H9 (cell line): ENCODE data around the gene CSF2. TPM values are rescaled to one million over a fixed set of nuclear protein-coding genes. Genes with fewer than 3 reads are reported as not detected.
"Not testable (repeated sequence)": the region's sequence is repeated elsewhere in the genome, so short reads cannot be mapped to it uniquely, and the experiment has no call there.

Source experiments
- DNase-seq: peaks from one replicate; pipeline ENCODE4 v3.0.0-alpha.2; 2017
- H2AFZ ChIP-seq: one replicate; pipeline ENCODE4 v1.6.1; 2013; ENCODE audit warnings: mild to moderate bottlenecking, low read length, control low read depth, moderate library complexity
- H2AK5ac ChIP-seq: 2 replicates; pipeline ENCODE4 v1.6.1; 2013; ENCODE audit warnings: low read length, control low read depth, mixed read lengths; ENCODE audit not compliant: insufficient read length
- H2BK120ac ChIP-seq: one replicate; pipeline ENCODE4 v1.6.1; 2013; ENCODE audit warnings: low read depth, mild to moderate bottlenecking, low read length, control low read depth, inconsistent platforms; ENCODE audit not compliant: poor library complexity, severe bottlenecking
- H2BK12ac ChIP-seq: 2 replicates; pipeline ENCODE4 v1.6.1; 2013; ENCODE audit warnings: low read length, control low read depth, mixed read lengths, low read depth; ENCODE audit not compliant: insufficient read length
- H2BK15ac ChIP-seq: 2 replicates; pipeline ENCODE4 v1.6.1; 2013; ENCODE audit warnings: low read depth, low read length, control low read depth
- H2BK20ac ChIP-seq: one replicate; pipeline ENCODE4 v1.6.1; 2013; ENCODE audit warnings: low read depth, mild to moderate bottlenecking, low read length, control low read depth, inconsistent platforms; ENCODE audit not compliant: poor library complexity, severe bottlenecking
- H2BK5ac ChIP-seq: 2 replicates; pipeline ENCODE4 v1.6.1; 2013; ENCODE audit warnings: low read length, control low read depth, mixed read lengths; ENCODE audit not compliant: insufficient read length
- H3K14ac ChIP-seq: 2 replicates; pipeline ENCODE4 v1.6.1; 2013; ENCODE audit warnings: low read length, control low read depth; ENCODE audit not compliant: insufficient read depth
- H3K18ac ChIP-seq: 2 replicates; pipeline ENCODE4 v1.6.1; 2013; ENCODE audit warnings: low read depth, mild to moderate bottlenecking, mixed read lengths, low read length, control low read depth; ENCODE audit not compliant: insufficient read length
- H3K23ac ChIP-seq: 2 replicates; pipeline ENCODE4 v1.6.1; 2013; ENCODE audit warnings: low read length, control low read depth, mixed read lengths, low read depth; ENCODE audit not compliant: insufficient read length
- H3K23me2 ChIP-seq: 2 replicates; pipeline ENCODE4 v1.6.1; 2013; ENCODE audit warnings: low read depth, mild to moderate bottlenecking, mixed read lengths, low read length, control low read depth; ENCODE audit not compliant: insufficient read length, poor library complexity, severe bottlenecking
- H3K27ac ChIP-seq: 2 replicates; pipeline ENCODE4 v1.5.1; 2013; ENCODE audit warnings: low read length, control low read depth, mixed read lengths, low read depth; ENCODE audit not compliant: insufficient read length
- H3K27me3 ChIP-seq: 2 replicates; pipeline ENCODE4 v1.6.1; 2013; ENCODE audit warnings: low read length, control low read depth, inconsistent platforms; ENCODE audit not compliant: insufficient read depth
- H3K4ac ChIP-seq: 2 replicates; pipeline ENCODE4 v1.6.1; 2013; ENCODE audit warnings: low read depth, mild to moderate bottlenecking, control low read depth, inconsistent platforms, low read length, moderate library complexity
- H3K4me1 ChIP-seq: 2 replicates; pipeline ENCODE4 v1.6.1; 2013; ENCODE audit warnings: low read length, control low read depth, inconsistent platforms; ENCODE audit not compliant: insufficient read depth
- H3K4me2 ChIP-seq: 2 replicates; pipeline ENCODE4 v1.6.1; 2013; ENCODE audit warnings: low read length, control low read depth, mixed read lengths; ENCODE audit not compliant: insufficient read length, insufficient read depth
- H3K56ac ChIP-seq: 2 replicates; pipeline ENCODE4 v1.6.1; 2013; ENCODE audit warnings: low read depth, mild to moderate bottlenecking, mixed read lengths, low read length, control low read depth; ENCODE audit not compliant: insufficient read length
- H3K79me1 ChIP-seq: 2 replicates; pipeline ENCODE4 v1.6.1; 2013; ENCODE audit warnings: low read depth, mild to moderate bottlenecking, moderate library complexity, low read length, control low read depth, inconsistent platforms; ENCODE audit not compliant: insufficient read depth, poor library complexity, severe bottlenecking
- H3K79me2 ChIP-seq: 2 replicates; pipeline ENCODE4 v1.6.1; 2013; ENCODE audit warnings: low read length, control low read depth, inconsistent platforms; ENCODE audit not compliant: insufficient read depth
- H3K9ac ChIP-seq: 2 replicates; pipeline ENCODE4 v1.6.1; 2013; ENCODE audit warnings: low read length, control low read depth, mixed read lengths; ENCODE audit not compliant: insufficient read length; ENCODE audit errors: extremely low read depth
- H3K9me3 ChIP-seq: one replicate; pipeline ENCODE4 v1.6.1; 2013; ENCODE audit warnings: low read depth, low read length, inconsistent platforms; ENCODE audit not compliant: control insufficient read depth
- H3T11ph ChIP-seq: one replicate; pipeline ENCODE4 v1.6.1; 2013; ENCODE audit warnings: mild to moderate bottlenecking, low read length, control low read depth, inconsistent platforms
- H4K20me1 ChIP-seq: one replicate; pipeline ENCODE4 v1.6.1; 2013; ENCODE audit not compliant: control insufficient read depth, insufficient read length, insufficient read depth
- H4K5ac ChIP-seq: 2 replicates; pipeline ENCODE4 v1.6.1; 2013; ENCODE audit warnings: low read depth, mild to moderate bottlenecking, mixed read lengths, low read length, control low read depth; ENCODE audit not compliant: insufficient read length
- H4K8ac ChIP-seq: replicated peaks from 2 replicates; pipeline ENCODE4 v1.6.1; 2013; ENCODE audit warnings: low read length, control low read depth, mixed read lengths, low read depth; ENCODE audit not compliant: insufficient read length
- H4K91ac ChIP-seq: 2 replicates; pipeline ENCODE4 v1.6.1; 2013; ENCODE audit warnings: low read depth, mild to moderate bottlenecking, moderate library complexity, mixed read lengths, low read length, control low read depth; ENCODE audit not compliant: insufficient read length
- H3K27ac Mint-ChIP-seq, 3 experiments: 2 replicates in 2 of 3; 3 replicates in 1 of 3; pipeline ENCODE4 v1.8.0; 2020 to 2021; ENCODE audit warnings: mixed read lengths in 3 of 3, mild to moderate bottlenecking in 1 of 3, moderate library complexity in 1 of 3
- H3K27me3 Mint-ChIP-seq: 2 replicates; pipeline ENCODE4 v1.8.0; 2021; ENCODE audit warnings: low read depth, mild to moderate bottlenecking, moderate library complexity, mixed read lengths
- H3K36me3 Mint-ChIP-seq, 3 experiments: 2 replicates in 2 of 3; 3 replicates in 1 of 3; pipeline ENCODE4 v1.8.0; 2020 to 2021; ENCODE audit warnings: low read depth in 3 of 3, mixed read lengths in 3 of 3; ENCODE audit not compliant: insufficient read depth in 1 of 3
- H3K4me1 Mint-ChIP-seq, 2 experiments: 2 replicates each; pipeline ENCODE4 v1.8.0; 2020; ENCODE audit warnings: mixed read lengths in 2 of 2
- H3K4me3 Mint-ChIP-seq, 2 experiments: 2 replicates in 1 of 2; 3 replicates in 1 of 2; pipeline ENCODE4 v1.8.0; 2020 to 2021; ENCODE audit warnings: mild to moderate bottlenecking in 2 of 2, mixed read lengths in 2 of 2, moderate library complexity in 1 of 2
- H3K9me3 Mint-ChIP-seq, 2 experiments: 2 replicates in 1 of 2; 3 replicates in 1 of 2; pipeline ENCODE4 v1.8.0; 2020; ENCODE audit warnings: mild to moderate bottlenecking in 2 of 2, mixed read lengths in 2 of 2, moderate library complexity in 1 of 2
- WGBS: extraction: QIAGEN DNeasy Blood & Tissue Kit; methylation state at CpG from one replicate; pipeline ENCODE4 v1.1.7; 2013; ENCODE audit warnings: missing lambda C conversion rate, low lambda C conversion rate, mixed read lengths; ENCODE audit not compliant: insufficient read length; ENCODE audit errors: extremely low coverage; 5-methylcytosine and 5-hydroxymethylcytosine counted together
- total RNA-seq: library from RNA; stranded (reverse); gene quantifications from 2 replicates; pipeline ENCODE4 v1.2.1, GENCODE V29; 2021
- TF ChIP-seq, protein P1 (sequence below): fragments of 200-600 bp; sonication (generic); conservative IDR thresholded peaks from 3 replicates; pipeline ENCODE4 v1.8.0; 2021; ENCODE audit warnings: antibody characterized with exemption, mild to moderate bottlenecking

The CSF2 gene
- total RNA-seq, 1 experiment from 2014 or later = not detected

DNA sequence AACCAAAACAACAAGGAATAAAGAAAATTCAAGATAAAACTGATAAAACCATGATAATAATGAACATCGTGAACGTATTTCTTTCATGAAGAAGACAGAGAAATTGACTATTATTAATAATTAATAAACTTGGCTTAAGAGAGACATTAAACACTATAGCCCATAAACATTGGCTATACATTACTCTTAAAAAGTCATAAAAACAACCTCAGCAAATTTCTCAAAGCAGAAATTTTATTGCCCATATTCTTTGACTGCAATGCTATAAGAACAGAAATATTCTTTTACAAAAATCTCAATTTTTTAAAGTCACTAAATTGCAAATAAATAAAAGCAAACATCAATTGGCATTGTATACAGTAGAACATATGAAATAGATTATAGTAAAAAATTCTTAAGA lies 42.5 kb downstream of the CSF2 start:
- no peaks in the 10 kb centered on the region for H3K23me2 ChIP-seq
- H3K56ac ChIP-seq = no peak overlapping the region
- no peak overlapping the region for H3K9ac ChIP-seq
- H3K9me3 ChIP-seq = no peaks in the 10 kb centered on the region
- Mint-ChIP-seq H3K9me3 (no peaks in the 10 kb centered on the region), H3K36me3 (no peaks in the 10 kb centered on the region), H3K27ac (no peak overlapping the region), H3K4me1 (peaks cover 0 to 7% of the 10 kb centered on the region in 2 experiments; a peak in 2 of 4 replicates), H3K27me3 (no peaks in the 10 kb centered on the region), H3K4me3 (no peak overlapping the region)
- no peak overlapping the region for H3K14ac ChIP-seq
- H2AFZ ChIP-seq = no peak overlapping the region
- no CpG with 5 or more reads among the region's 2 CpGs for WGBS
- H3K79me2 ChIP-seq = no peaks in the 10 kb centered on the region
- no peak overlapping the region for H2BK120ac ChIP-seq
- no peak overlapping the region for H2BK5ac ChIP-seq
- no peaks in the 10 kb centered on the region for H4K20me1 ChIP-seq
- H2BK20ac ChIP-seq = no peak overlapping the region
- no peak overlapping the region for H2AK5ac ChIP-seq
- TF ChIP-seq, protein P1, sequence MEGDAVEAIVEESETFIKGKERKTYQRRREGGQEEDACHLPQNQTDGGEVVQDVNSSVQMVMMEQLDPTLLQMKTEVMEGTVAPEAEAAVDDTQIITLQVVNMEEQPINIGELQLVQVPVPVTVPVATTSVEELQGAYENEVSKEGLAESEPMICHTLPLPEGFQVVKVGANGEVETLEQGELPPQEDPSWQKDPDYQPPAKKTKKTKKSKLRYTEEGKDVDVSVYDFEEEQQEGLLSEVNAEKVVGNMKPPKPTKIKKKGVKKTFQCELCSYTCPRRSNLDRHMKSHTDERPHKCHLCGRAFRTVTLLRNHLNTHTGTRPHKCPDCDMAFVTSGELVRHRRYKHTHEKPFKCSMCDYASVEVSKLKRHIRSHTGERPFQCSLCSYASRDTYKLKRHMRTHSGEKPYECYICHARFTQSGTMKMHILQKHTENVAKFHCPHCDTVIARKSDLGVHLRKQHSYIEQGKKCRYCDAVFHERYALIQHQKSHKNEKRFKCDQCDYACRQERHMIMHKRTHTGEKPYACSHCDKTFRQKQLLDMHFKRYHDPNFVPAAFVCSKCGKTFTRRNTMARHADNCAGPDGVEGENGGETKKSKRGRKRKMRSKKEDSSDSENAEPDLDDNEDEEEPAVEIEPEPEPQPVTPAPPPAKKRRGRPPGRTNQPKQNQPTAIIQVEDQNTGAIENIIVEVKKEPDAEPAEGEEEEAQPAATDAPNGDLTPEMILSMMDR = no peak
- no peaks in the 10 kb centered on the region for H3K27me3 ChIP-seq
- no peak overlapping the region for H3T11ph ChIP-seq
- no peak overlapping the region for H3K23ac ChIP-seq
- no peaks in the 10 kb centered on the region for H3K79me1 ChIP-seq
- no peak overlapping the region for H4K8ac ChIP-seq
- no peak overlapping the region for H3K18ac ChIP-seq
- no peak overlapping the region for H3K4me2 ChIP-seq
- no peak overlapping the region for H4K5ac ChIP-seq
- DNase-seq = no peak
- no peak overlapping the region for H3K4ac ChIP-seq
- H3K27ac ChIP-seq = no peak overlapping the region
- no peak overlapping the region for H4K91ac ChIP-seq
- H2BK12ac ChIP-seq = no peak overlapping the region
- H3K4me1 ChIP-seq = no peaks in the 10 kb centered on the region; the same call in 1 of the 2 replicates
- no peak overlapping the region for H2BK15ac ChIP-seq

DNA sequence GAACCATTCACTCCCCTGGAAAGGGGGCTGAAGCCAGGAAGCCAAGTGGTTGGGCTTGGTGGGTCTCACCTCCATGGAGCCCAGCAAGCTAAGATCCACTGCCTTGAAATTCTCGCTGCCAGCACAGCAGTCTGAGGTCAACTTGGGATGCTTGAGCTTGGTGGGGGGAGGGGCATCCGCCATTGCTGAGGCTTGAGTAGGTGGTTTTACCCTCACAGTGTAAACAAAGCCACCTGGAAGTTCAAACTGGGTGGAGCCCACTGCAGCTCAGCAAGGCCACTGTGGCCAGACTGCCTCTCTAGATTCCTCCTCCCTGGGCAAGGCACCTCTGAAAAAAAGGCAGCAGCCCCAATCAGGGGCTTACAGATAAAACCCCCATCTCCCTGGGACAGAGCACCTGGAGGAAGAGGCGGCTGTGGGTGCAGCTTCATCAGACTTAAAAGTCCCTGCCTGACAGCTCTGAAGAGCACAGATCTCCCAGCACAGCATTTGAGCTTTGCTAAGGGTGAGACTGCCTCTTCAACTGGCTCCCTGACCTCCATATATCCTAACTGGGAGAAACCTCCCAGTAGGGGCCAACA lies 43.4 kb downstream of the CSF2 start:
- not testable (repeated sequence) for H3K9ac ChIP-seq, H3K18ac ChIP-seq, H3K27ac Mint-ChIP-seq, H3K4me1 Mint-ChIP-seq, H3T11ph ChIP-seq, H3K4me3 Mint-ChIP-seq, H3K79me1 ChIP-seq, H3K9me3 Mint-ChIP-seq, H4K91ac ChIP-seq, H3K4ac ChIP-seq, H2AFZ ChIP-seq, H3K79me2 ChIP-seq, H2BK5ac ChIP-seq, H3K9me3 ChIP-seq, H3K27me3 ChIP-seq, H3K27ac ChIP-seq, H2BK15ac ChIP-seq, H4K8ac ChIP-seq, H3K23me2 ChIP-seq, H2AK5ac ChIP-seq, H2BK120ac ChIP-seq, H3K14ac ChIP-seq, H3K23ac ChIP-seq, H4K20me1 ChIP-seq, H3K4me2 ChIP-seq, H3K56ac ChIP-seq, H3K36me3 Mint-ChIP-seq, H2BK12ac ChIP-seq, H3K27me3 Mint-ChIP-seq, H4K5ac ChIP-seq, H3K4me1 ChIP-seq, H2BK20ac ChIP-seq
- DNase-seq = peak; percentile 38
- WGBS = no CpG with 5 or more reads among the region's 3 CpGs
